Measurements from ENCODE around the gene DPCD.
"Not testable (repeated sequence)": the region's sequence is repeated elsewhere in the genome, so short reads cannot be mapped to it uniquely, and the experiment has no call there.

Gene DPCD

DNA sequence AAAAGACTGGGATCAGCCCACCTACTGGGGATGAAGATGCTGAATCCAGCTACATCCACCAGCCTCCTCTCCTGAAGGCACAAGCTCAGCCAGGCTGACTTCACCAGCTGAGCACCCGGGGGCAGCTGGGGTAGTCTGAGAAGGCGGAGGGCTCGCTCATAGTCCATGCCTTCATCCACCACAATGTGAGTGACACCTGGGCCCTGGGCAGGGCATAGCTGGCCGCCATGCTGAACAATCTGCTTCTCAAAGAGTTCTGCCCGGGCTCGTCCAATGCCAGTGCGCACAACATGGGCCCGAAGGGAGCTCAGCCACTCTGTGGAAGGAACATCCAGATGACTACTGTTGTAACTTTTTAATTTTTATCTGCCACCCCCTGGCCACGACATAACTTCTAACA is 2.3 kb upstream of the DPCD start:
- DNase-seq (ENCODE audit: low read depth in 2 of 2): no peak

DNA sequence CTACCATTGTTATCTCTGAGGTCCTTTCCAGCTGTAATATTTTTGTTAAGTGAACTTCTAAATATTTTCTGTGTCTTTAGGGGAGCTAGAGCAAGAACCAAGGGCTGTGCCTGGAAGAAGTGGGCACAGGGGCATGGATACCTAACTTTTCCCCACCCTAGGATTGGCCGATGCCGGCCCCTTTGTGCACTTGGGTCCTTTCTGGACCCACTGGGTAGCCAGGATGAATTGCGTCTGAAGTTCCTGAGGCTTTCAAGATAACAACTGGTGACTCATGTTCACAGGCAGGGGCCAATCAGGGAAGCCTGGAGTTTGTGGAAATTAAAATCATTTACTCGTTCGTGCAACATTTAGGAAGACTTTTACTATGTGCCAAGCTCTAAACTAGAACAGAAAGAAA is 758 bp downstream of the DPCD start:
- no peak for DNase-seq (ENCODE audit: low read depth in 2 of 2)

DNA sequence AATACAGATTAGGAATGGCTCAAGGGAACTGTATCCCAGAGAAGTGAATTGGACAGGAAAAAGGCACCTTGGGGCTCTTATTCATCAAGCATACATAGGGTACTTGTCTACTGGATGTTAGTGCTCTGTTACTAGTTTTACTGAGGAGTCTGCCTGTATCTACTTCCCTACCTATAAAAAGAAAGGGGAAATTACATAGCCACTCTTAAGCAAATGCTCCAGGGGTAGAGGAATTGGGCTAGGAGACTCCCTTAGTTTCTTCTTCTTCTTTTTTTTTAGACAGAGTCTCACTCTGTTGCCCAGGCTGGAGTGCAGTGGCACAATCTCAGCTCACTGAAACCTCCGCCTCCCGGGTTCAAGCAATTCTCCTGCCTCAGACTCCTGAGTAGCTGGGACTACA is 5.2 kb downstream of the DPCD start:
- DNase-seq (ENCODE audit: low read depth in 2 of 2): not testable (repeated sequence)

DNA sequence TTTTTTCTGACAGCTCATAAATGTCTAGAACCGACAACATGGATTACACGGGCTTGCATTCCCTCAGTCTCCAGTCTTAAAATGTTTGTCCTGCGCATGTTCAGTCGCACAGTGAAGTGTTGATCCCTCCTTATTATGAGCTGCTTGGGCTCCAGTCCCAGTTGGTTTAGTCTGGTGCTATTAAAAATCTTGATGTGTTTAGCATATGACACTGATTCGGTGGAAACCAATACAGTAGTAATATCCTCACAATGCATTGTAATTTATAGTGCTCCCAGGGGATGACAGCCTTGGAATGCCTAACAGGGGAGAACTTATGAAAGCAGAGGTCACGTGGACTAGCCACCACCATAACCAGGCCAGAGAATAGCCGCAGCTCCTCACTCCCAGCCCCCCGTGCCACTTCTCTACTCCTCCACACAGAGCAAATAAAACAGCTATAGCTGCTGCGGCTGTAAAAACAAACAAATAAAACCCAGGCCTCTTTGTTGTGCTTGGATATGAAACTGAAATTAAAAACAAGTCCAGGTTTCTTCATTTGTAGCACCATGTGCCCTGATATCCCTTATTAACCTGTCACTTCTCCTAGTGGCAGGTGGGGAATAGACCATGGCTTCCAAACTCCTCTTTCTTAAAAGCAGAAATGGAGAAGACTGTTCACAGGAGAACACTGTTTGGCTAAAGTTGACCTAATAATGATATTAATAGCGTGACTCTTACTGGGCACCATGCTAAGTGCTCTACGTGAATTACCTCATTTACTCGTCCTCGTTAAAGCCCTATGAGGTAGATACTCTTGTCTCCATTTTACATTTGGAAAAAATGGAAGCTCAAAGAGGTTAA is 7.7 kb downstream of the DPCD start:
- no peak for DNase-seq (ENCODE audit: low read depth in 2 of 2)

DNA sequence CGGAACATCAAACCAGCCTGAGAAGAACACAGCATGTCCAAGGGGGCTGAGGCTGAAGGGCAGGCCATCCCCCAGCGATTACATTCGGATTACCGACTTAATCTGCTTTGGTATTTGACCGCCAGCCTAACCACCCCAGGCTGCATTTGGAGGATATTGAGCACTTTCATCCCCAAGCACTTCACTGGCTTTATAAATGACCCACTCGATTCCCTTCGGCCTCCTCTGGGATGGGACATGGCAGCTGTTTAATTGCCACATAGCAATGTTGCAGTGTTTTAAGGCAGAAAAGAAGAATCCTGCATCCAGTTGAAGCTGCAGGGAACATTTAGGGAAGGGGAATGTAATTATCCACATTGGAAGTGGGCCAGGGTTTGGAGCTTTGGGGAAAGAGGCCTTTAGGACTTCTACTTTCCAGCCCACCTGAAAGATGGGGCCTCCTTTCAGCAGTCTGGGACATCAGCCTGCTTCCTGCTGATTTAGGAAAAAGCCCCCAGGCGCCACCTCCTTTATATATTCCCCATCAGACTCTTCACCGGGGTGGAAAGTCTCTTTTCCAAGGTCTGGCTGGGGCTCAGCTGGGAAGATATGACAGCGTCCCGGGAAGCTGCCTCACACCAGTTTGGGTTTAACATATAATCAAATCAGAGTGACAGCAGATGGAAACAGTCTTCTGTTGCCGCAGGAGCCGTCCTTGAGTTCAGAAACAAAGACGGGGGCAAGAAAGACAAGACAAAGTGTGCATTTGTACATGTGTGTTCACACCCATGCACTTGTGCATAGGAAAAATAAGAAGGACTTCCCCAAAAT is 9.2 kb downstream of the DPCD start:
- no peak for DNase-seq (ENCODE audit: low read depth in 2 of 2)

DNA sequence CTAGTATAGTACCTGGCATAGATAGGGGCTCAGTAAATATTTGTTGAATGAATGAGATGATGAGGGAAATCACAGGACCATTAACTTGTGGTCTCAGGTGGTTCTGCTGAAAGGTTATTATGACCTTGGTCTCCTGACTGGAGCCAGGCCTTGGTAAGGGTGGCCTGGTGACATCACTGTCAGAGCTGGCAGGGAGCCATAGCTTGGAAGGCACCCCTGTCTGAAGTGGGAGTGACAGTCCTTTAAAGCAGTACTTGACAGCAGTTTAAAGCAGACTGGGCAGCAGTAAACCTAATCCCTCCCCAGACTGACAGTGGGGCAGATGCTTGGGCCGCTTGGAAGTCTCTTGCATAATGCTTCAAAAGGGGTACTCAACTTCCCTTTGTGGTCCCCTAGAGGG is 13.4 kb downstream of the DPCD start:
- no peak for DNase-seq (ENCODE audit: low read depth in 2 of 2)

DNA sequence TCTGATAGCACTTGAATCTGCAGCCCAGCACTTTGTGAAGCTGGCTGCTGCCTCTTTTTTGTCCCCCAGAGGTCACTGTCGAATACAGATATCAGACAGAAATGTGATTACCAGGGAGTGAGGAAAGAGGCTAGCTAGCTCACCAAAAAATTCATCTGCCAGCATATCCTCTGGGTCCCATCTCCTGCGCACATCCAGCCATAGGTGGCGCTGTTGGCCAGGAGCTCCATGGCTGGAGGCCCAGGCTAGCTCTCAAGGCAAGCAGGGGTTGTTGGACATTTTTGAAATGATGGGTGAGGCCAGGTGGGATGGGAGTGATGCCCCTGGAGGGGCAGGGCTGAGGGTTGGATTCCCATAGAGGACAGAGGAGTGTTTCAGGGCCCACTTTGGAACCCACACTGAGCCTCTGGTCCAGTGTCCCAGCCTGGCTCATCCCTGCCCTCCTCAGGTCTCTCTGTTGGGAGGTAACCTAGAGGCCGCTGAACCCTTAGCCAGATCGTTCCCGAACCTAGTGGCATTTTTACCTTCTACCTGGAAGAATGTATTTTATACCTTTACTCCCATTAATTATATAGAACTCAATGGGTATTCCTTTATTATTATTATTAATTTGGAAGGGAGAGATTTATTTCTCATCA is 14.8 kb downstream of the DPCD start:
- DNase-seq (ENCODE audit: low read depth in 2 of 2): peak; percentile 39 to 72

DNA sequence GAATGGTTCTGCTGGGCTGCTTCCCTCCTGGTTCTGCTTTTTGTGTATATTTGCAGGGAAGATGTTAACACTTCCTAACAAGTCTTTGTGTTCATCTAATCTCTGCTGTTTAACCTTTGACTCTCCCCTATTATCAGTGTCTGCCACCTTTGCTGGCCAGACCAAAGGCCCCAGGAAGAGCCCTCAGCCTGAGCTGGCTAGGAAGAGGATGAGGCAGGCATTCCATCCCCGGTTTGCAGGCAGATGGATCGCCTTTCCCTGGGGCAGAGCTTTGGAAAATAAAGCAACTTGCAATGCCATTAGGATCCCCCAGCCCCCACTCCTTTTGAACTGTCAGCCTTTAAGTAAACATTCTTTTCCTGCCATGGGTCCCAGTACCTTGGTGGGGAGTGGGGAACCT is 19.0 kb downstream of the DPCD start:
- no peak for DNase-seq (ENCODE audit: low read depth in 2 of 2)

DNA sequence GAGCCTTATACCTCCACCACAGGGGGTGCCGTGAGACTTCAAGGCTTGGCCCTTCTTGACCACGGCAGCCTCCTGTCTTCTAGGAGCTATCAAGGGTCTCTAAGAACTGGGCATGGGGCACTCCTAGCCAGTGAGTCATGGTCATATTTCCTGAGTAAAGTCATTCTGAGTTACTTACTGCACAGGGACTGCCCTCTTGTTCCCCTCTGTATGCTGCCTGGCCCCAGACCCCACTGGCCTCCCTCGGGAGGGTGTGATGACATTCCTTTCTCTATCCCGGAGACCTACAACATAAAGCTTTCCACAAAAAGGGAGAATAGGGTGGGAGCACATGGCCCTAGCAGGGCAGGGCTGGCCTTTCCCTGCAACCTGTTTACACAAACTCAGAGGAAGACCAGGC is 21.4 kb downstream of the DPCD start:
- DNase-seq (ENCODE audit: low read depth in 2 of 2): no peak

DNA sequence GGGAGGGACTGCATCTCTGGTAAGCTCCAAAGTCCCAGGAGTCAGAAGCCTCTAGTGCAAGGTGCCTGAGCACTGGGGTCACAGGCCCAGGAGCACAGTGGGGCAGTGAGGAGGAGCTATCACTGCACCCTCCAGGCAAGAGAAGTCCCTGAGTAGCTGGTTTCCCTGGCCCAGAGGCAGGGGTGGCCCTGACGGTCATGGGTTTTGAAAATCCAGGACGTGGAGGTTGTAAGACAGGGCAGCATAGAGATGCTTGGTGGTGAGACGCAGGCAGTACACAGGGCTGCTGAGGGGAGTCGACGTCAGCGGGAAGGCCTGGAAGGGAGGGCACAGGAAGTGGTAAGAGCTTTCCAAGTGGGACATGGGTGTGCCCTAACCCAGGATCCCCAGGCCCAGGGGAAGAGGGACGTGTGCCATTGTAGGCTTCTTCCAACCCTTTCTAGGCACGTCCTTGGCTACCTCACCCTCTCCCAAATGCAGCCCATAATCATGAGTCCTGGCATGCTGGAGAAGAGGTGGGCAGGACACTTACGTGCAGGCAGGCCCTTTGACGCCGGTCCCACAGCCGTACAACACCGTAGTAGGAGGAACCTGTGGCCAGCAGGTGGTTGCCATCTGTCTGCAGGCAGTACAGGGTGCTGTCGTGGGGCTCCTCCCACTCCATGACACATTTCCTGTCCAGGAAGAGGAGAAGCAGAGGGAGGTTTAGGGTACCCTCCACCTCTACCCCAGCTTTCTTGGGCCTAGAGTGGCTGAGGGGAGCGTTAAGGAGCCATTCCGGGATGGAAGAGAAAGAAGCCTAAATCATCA is 23.2 kb downstream of the DPCD start:
- DNase-seq (ENCODE audit: low read depth in 2 of 2): no peak

DNA sequence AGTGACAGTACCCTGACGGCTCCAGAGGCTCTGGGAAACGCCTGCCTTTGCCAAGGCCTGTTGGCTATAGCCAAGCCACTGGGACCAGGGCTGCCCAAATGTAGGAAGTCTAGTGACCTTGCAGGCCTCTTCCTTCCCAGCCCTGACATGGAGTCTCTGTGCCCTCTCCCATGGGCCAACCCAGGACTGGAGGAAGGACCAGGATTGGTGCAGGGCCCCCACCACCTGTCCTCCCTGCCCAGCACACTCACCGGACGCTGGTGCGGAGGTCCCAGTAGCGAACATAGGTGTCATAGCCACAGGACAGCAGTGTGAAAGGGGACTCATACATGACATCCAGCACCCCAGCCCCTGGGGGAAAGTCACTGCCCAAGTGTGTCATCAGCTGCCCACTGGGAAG is 24.0 kb downstream of the DPCD start:
- no peak for DNase-seq (ENCODE audit: low read depth in 2 of 2)

DNA sequence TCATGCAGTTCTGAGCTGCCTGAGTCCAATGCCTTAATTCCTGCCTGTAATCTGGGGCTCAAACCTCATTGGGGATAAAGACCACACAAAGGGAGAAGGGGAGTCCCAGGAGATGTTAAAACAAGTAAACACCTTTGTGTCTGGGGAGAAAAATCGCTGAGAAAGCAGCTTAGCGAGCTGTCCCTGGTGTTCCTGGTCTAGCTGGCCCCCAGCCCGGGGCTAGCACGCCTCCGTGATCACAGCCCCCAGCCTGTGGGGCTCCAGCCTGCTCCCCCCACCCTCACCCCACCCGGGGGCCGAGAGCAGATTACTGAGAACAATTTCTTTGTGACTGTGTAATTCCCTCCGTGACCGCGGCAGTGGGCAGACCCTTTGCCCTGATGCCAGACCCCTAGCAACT is 24.8 kb downstream of the DPCD start:
- DNase-seq (ENCODE audit: low read depth in 2 of 2): no peak

DNA sequence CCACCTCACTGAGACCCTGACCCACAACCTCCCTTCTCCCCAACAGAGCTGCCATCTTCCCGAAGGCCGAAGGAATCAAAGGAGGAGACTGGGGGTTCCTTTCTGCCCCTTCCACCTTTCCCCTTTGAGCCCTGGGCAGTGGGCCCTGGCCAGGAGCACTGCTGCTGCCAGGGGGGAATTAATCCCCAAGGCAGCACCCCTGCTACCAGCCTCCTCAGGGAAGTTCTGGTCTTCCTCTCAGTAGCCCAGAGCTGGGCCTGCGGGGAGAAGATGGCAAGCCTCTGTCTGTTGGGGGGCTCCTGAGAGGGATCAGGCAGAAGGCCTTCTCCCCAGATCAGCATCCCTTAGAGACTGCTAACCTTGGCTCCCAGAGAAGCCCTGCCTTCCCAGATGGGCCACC is 25.5 kb downstream of the DPCD start:
- no peak for DNase-seq (ENCODE audit: low read depth in 2 of 2)

DNA sequence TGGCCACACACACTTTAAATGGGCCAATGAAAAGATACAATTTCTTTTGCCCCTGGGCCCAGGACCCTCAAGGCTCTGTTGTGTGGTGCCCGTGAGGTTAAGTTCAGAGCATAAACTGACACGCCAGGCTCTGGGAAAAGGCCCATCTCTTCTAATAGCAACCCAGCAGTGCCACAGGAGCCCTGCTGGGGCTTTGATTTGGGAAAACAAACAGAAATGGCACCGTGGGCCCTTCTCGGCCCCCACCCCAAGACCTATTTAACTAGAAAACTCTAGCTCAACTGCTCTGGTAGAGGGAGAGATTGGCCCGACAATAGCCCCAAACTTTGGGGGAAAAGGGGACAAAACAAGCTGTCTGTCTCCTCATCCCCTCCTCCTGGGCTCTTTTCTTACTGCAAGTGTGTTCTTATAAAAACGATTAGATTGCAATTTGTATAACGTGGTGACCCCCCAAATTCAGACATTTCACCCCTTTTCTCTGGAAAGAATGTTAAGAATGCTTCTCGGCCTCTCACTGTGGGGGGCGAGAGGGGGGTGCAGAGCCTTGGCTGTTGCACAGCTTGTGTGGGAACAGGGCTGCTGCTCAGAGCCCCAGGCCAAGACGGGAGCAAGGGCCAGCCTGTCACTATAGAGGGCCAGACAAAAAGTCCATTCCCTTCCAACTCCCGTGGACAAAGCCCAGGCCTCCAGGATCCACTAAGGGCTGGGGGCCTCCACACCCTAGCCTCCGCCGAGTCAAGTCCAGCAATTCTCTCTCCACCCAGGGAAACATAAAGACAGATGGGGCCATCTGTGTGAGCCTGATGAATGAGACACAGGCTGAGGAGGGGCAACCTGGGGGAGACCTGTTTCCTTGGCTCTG is 26.8 kb downstream of the DPCD start:
- DNase-seq (ENCODE audit: low read depth in 2 of 2): no peak

DNA sequence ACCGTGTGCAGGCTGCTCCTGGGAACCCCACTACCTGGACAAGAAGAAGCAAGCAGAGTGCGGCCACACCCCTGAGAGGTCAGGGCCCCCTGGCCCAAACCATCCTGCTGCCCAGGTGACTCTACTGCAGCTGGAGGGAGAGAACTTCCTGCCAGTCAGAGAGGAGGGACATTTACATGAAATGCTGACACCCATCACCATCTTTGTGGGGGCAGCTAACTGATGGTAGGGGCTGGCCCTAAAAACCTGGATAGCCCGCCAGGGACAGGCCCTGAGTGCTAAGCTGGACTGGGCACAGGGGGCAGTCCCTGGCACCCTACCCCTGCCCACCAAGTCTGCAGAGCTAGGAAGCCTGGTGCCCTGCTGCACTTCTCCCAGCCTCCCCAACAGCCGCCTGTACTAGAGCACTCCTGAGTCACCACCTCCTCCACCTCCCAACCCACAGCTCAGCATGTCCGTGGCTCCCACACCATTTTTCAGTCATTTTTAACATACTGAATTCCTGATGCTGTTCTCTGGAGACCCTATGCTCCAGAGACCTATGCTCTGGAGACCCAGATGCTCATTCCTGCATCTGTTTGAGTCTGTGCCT is 27.5 kb downstream of the DPCD start:
- no peak for DNase-seq (ENCODE audit: low read depth in 2 of 2)

DNA sequence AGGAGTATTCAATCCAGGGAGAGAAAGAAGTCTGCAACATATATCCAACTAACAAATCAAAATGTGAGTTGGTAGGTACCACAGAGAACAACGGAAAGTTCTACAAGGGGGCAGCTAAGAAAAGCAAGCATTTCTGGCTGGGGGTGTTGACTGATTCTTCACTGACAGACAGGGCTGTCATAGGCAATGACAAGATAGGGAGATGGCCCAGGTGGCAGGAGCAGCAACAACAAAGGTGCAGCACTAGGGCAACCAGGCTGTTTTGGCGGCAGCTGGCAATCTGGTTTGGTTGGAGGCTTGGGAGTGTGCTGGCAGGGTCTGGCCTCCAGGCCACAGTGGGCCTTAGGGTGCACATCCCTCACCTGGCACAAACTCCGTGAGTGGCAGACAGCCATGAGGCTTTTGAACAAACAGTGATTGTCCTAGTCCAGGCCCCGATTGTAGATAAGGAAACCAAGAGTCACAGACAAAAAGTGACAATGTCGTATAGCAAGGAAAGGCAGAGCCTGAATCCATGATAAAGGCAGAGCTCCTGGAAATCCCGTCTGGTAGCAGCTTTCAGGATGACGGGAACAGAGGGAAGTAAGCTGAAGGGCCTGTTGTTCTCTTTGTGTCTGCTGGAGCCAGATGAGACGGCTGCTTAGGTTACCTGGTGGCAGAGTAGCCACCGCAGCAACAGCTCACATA is 28.4 kb downstream of the DPCD start:
- DNase-seq (ENCODE audit: low read depth in 2 of 2): no peak

DNA sequence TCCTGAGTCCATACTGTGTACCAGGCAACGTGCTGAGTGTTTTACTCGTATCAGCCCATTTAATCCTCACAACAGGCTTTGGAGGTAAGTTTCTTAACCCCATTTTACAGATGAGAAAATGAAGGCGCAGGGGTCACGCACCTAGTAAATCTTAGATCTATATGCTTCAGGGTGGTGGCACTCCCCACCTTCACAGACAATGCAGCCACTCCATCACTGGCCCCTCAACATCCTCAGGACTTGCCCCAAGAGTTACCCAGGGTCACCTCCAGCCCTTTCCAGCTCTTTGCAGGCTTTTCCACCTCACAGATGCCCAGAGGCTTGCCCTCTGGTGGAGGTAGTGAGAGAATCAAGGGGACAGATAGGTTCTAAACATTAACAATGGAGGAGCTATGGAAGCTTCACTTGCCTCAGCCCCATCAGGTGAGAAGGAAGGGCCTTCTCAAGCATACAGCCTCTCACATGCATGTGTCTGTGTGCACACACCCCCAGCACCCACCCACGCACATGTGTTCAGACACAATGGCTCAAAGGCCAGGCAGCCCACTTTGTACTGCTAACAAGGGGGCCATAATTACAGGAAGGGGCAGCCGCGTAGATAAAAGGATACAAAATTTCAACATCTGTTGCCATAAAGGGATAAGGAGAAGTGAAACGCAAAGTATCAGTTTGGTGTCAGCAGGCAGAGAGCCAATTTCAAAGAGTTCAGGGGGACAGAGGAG is 29.1 kb downstream of the DPCD start:
- DNase-seq (ENCODE audit: low read depth in 2 of 2): no peak

DNA sequence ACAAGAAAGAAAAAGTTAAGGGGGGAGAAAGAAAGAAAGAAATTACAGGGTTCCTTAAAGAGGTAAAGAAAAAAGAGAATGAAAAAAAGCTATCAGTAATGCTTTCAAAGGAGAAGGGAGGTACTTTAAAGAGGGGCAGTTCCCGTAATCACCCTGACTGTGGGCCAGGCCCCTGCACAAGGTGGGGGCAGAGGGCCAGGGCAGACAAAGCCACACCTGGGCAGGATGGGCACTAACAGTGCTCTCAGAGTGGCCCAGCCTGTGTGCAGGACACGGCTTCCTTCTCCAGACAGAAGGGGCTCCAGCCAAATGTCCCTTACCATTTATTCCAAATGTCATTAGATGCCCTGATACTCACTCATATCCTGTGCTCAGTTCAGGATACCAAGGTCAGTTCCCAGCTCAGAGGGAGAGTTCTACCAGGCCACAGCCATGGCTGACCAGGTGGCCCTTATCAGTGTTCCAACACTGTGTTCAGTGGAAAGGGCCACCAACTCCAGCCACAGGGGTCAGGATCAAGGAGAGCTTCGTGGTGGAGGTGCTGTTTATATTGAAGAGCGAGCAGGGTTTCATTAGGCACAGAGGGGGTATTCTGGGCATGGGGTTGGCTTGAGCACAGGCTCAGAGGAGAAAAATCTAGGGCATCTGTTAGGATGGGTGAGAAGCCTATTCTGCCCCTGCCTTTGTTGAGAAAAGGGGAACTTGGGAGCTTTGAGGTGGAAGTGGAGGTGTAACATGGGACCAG is 29.9 kb downstream of the DPCD start:
- DNase-seq (ENCODE audit: low read depth in 2 of 2): no peak

DNA sequence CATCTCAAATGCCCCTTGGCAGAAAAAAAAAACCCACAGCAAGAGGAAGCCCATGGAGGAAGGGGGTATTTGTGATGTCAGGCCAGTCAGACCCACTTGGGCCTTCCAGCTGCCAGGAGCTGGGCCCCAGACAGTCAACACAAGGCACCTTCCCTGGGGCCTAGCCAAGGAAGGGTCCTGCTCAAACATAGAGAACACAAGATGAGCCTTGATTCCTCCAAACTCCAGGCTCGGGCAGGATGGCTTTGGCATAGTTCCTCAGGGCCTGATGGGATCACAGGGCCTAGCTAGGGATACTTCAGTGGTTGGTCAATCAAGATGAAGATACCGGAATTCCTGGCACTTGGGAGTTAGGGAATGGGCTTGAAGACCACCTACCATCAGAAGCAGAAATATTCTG is 30.8 kb downstream of the DPCD start:
- no peak for DNase-seq (ENCODE audit: low read depth in 2 of 2)

Measured in stimulated activated CD4-positive, alpha-beta T cell treated with anti-CD3 and anti-CD28 coated beads, Interleukin-12 subunit alpha, Interleukin-12 subunit beta, amount 100 ng/mL, for 24 hours (primary cell).